Liver (tissue), 9 donors: ENCODE data around the gene MSN. TPM values are rescaled to one million over a fixed set of nuclear protein-coding genes. Genes with fewer than 3 reads are reported as not detected.

Experiments used
- DNase-seq: peaks from one replicate; pipeline ENCODE4 v3.0.0-alpha.2; 2017; ENCODE audit warnings: low spot score
- H3K27ac ChIP-seq, 2 donors: one replicate each; pipeline ENCODE4 v1.7.0; 2013; ENCODE audit warnings: inconsistent platforms in 2 of 2, low read length in 2 of 2, control low read depth in 1 of 2, low read depth in 1 of 2, mild to moderate bottlenecking in 1 of 2
- H3K27me3 ChIP-seq, 4 donors: one replicate each; pipeline versions ENCODE4 v1.6.1 to v1.7.0; 2013; ENCODE audit warnings: low read length in 3 of 4, inconsistent platforms in 1 of 4, mild to moderate bottlenecking in 1 of 4, moderate library complexity in 1 of 4; ENCODE audit not compliant: control insufficient read depth in 4 of 4, insufficient read depth in 4 of 4
- H3K36me3 ChIP-seq, 4 donors: one replicate each; pipeline versions ENCODE4 v1.6.1 to v1.7.0; 2013; ENCODE audit warnings: low read length in 3 of 4, mild to moderate bottlenecking in 3 of 4, low read depth in 1 of 4, moderate library complexity in 1 of 4; ENCODE audit not compliant: control insufficient read depth in 4 of 4, insufficient read depth in 3 of 4
- H3K4me1 ChIP-seq, 4 donors: one replicate each; pipeline versions ENCODE4 v1.6.1 to v1.7.0; 2013; ENCODE audit warnings: low read length in 3 of 4, mild to moderate bottlenecking in 3 of 4, moderate library complexity in 1 of 4; ENCODE audit not compliant: control insufficient read depth in 4 of 4, insufficient read depth in 4 of 4
- H3K4me3 ChIP-seq, 3 donors: one replicate each; pipeline versions ENCODE4 v1.6.1 to v1.7.0; 2013; ENCODE audit warnings: low read length in 3 of 3, control low read depth in 1 of 3, low read depth in 1 of 3, mild to moderate bottlenecking in 1 of 3
- H3K9ac ChIP-seq, 2 donors: one replicate each; pipeline ENCODE4 v1.7.0; 2013; ENCODE audit warnings: low read length in 2 of 2, mild to moderate bottlenecking in 2 of 2, moderate library complexity in 2 of 2, control low read depth in 1 of 2, low read depth in 1 of 2
- H3K9me3 ChIP-seq, 4 donors: one replicate each; pipeline versions ENCODE4 v1.6.1 to v1.7.0; 2013; ENCODE audit warnings: low read length in 3 of 4; ENCODE audit not compliant: control insufficient read depth in 4 of 4
- EGR1 ChIP-seq, 2 donors: IDR thresholded peaks; 2 replicates each; pipeline ENCODE4 v1.6.1; 2016 to 2018; ENCODE audit warnings: antibody characterized with exemption in 2 of 2, low read depth in 2 of 2
- FOXA1 ChIP-seq: IDR thresholded peaks from 2 replicates; pipeline ENCODE4 v1.6.1; 2016; ENCODE audit warnings: antibody characterized with exemption
- GABPA ChIP-seq, 2 donors: IDR thresholded peaks in 1 of 2; conservative IDR thresholded peaks in 1 of 2; 2 replicates each; pipeline ENCODE4 v1.6.1; 2016; ENCODE audit warnings: antibody characterized with exemption in 2 of 2, mild to moderate bottlenecking in 1 of 2, moderate library complexity in 1 of 2
- HNF4A ChIP-seq, 2 donors: conservative IDR thresholded peaks; 2 replicates each; pipeline ENCODE4 v1.6.1; 2016; ENCODE audit warnings: antibody characterized with exemption in 2 of 2, mild to moderate bottlenecking in 2 of 2
- HNF4G ChIP-seq: IDR thresholded peaks from 2 replicates; pipeline ENCODE4 v1.6.1; 2016; ENCODE audit warnings: antibody characterized with exemption
- JUND ChIP-seq, 2 donors: IDR thresholded peaks; 2 replicates each; pipeline ENCODE4 v1.6.1; 2016; ENCODE audit warnings: antibody characterized with exemption in 2 of 2
- NR2F2 ChIP-seq: IDR thresholded peaks from 2 replicates; pipeline ENCODE4 v1.6.1; 2016; ENCODE audit warnings: antibody characterized with exemption
- REST ChIP-seq: IDR thresholded peaks from 2 replicates; pipeline ENCODE4 v1.6.1; 2016; ENCODE audit warnings: antibody characterized with exemption, mild to moderate bottlenecking
- RXRA ChIP-seq, 2 donors: IDR thresholded peaks; 2 replicates each; pipeline ENCODE4 v1.6.1; 2017 to 2018; ENCODE audit warnings: antibody characterized with exemption in 2 of 2, mild to moderate bottlenecking in 1 of 2
- WGBS: extraction: QIAGEN DNeasy Blood & Tissue Kit; methylation state at CpG from one replicate; pipeline ENCODE4 v1.1.7; 2013; 5-methylcytosine and 5-hydroxymethylcytosine counted together
- polyA plus RNA-seq, 2 donors: library from polyadenylated mRNA; stranded (reverse) in 1 of 2; unstranded in 1 of 2; fragments of 200-250 nt in 1 of 2; fragments of >200 nt in 1 of 2; fragmentation: Nextera tagmentation in 1 of 2; extraction: Ambion mirVana in 1 of 2; gene quantifications; one replicate each; pipeline versions ENCODE4 v1.2.1 to v1.2.3, GENCODE V29; 2013 to 2015
- total RNA-seq, 2 donors: library from RNA; depleted of rRNA; stranded (reverse); fragments of >200 nt; gene quantifications; one replicate each; pipeline ENCODE4 v1.2.3, GENCODE V29; 2014
- TF ChIP-seq, protein P1 (sequence below): fragments of 150-350 bp; IDR thresholded peaks from 2 replicates; pipeline ENCODE4 v1.5.1; 2017; ENCODE audit warnings: improper control_type of control experiment, low read depth, low read length; ENCODE audit not compliant: missing input control
- donor health status: healthy.
- donor health status: healthy.
- donor health status: healthy.
- donor health status: healthy.
- donor health status: healthy.

MSN gene
- total and polyA plus RNA-seq, 4 donors, result 24.3 to 70.0 (median 40.6) TPM

GRCh38 chrX:65741823-65742222, 74.4 kb downstream of the MSN start:
- no peaks in the 10 kb centered on the region for H3K27me3 ChIP-seq
- WGBS, result 91% methylated on average over 2 of the region's 2 CpGs
- no peak overlapping the region for H3K27ac ChIP-seq
- no peak for TF ChIP-seq RXRA (IDR thresholded peaks at IDR 0.05)
- H3K36me3 ChIP-seq, result peaks cover 3 to 46% (median 30%) of the 10 kb centered on the region in 4 donors
- no peaks in the 10 kb centered on the region for H3K4me1 ChIP-seq
- H3K4me3 ChIP-seq, result no peak overlapping the region
- H3K9ac ChIP-seq, result no peak overlapping the region
- H3K9me3 ChIP-seq, result no peaks in the 10 kb centered on the region
- no peak for DNase-seq

GRCh38 chrX:65744965-65745364, 77.5 kb downstream of the MSN start:
- no peak overlapping the region for H3K27ac ChIP-seq
- no peak for DNase-seq
- no peaks in the 10 kb centered on the region for H3K9me3 ChIP-seq
- TF ChIP-seq HNF4A (conservative IDR thresholded peaks at IDR 0.05), result no peak
- no peak for TF ChIP-seq FOXA1
- no peak for TF ChIP-seq JUND (IDR thresholded peaks at IDR 0.05)
- no peak for TF ChIP-seq HNF4G
- TF ChIP-seq, protein P1, sequence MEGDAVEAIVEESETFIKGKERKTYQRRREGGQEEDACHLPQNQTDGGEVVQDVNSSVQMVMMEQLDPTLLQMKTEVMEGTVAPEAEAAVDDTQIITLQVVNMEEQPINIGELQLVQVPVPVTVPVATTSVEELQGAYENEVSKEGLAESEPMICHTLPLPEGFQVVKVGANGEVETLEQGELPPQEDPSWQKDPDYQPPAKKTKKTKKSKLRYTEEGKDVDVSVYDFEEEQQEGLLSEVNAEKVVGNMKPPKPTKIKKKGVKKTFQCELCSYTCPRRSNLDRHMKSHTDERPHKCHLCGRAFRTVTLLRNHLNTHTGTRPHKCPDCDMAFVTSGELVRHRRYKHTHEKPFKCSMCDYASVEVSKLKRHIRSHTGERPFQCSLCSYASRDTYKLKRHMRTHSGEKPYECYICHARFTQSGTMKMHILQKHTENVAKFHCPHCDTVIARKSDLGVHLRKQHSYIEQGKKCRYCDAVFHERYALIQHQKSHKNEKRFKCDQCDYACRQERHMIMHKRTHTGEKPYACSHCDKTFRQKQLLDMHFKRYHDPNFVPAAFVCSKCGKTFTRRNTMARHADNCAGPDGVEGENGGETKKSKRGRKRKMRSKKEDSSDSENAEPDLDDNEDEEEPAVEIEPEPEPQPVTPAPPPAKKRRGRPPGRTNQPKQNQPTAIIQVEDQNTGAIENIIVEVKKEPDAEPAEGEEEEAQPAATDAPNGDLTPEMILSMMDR, result no peak
- TF ChIP-seq GABPA (IDR thresholded peaks at IDR 0.05 in 1 of 2, conservative IDR thresholded peaks at IDR 0.05 in 1 of 2), result no peak
- TF ChIP-seq REST, result no peak
- TF ChIP-seq NR2F2, result no peak
- no peak overlapping the region for H3K9ac ChIP-seq
- H3K4me3 ChIP-seq, result no peak overlapping the region
- peaks cover 0 to 15% (median 8%) of the 10 kb centered on the region in 4 donors for H3K36me3 ChIP-seq
- WGBS, result 83% methylated on average over 1 of the region's 1 CpG
- H3K27me3 ChIP-seq, result no peaks in the 10 kb centered on the region
- no peaks in the 10 kb centered on the region for H3K4me1 ChIP-seq

DNA sequence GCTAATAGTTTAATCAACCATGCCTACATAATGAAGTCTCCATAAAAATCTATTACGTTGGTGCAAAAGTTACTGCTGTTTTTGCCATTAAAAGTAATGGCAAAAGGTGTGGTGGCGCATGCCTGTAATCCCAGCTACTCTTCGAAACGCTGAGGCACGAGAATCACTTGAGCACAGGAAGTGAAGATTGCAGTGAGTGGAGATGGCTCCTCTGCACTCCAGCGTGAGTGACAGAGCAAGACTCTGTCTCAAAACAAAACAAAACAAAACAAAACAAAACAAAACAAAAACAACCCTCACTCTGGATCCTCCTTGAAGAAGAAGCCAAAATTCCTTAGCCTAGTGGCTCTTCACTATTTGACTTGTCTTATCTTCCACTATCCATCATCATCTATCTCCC, 78.0 kb downstream of the MSN start:
- peaks cover 0 to 10% (median 5%) of the 10 kb centered on the region in 4 donors for H3K36me3 ChIP-seq
- no peak overlapping the region for H3K9ac ChIP-seq
- 58% methylated on average over 6 of the region's 6 CpGs for WGBS
- H3K4me1 ChIP-seq, result no peaks in the 10 kb centered on the region
- no peak overlapping the region for H3K4me3 ChIP-seq
- H3K9me3 ChIP-seq, result no peaks in the 10 kb centered on the region
- H3K27ac ChIP-seq, result no peak overlapping the region
- no peak for DNase-seq
- no peak for TF ChIP-seq EGR1 (IDR thresholded peaks at IDR 0.05; ENCODE audit: low read depth in 2 of 2)
- no peak for TF ChIP-seq NR2F2
- H3K27me3 ChIP-seq, result no peaks in the 10 kb centered on the region
